K562 (cell line): ENCODE data around the gene DNAL4. TPM values are rescaled to one million over a fixed set of nuclear protein-coding genes. Genes with fewer than 3 reads are reported as not detected.

Experiments used
- BACH1 ChIP-seq: fragments of 200-800 bp; sonication (Bioruptor generic); IDR thresholded peaks from 2 replicates; pipeline ENCODE4 v1.6.1; 2016; ENCODE audit warnings: missing genetic modification characterization, missing compliant biosample characterization
- CCAR2 ChIP-seq: fragments of 200-400 bp; formaldehyde crosslinking; IDR thresholded peaks from 2 replicates; pipeline ENCODE4 v1.6.1; 2017; ENCODE audit warnings: mild to moderate bottlenecking, low read depth, low read length
- DACH1 ChIP-seq: fragments of 450-650 bp; IDR thresholded peaks from 2 replicates; pipeline ENCODE4 v1.6.1; 2018; ENCODE audit not compliant: partially characterized antibody
- ERF ChIP-seq: fragments of 450-650 bp; formaldehyde crosslinking; IDR thresholded peaks from 2 replicates; pipeline ENCODE4 v1.4.0; 2020; ENCODE audit warnings: mild to moderate bottlenecking, mixed read lengths
- GABPB2 ChIP-seq: fragments of 250-450 bp; sonication (Bioruptor Pico); conservative IDR thresholded peaks from 2 replicates; pipeline ENCODE4 v1.5.1; 2021; ENCODE audit warnings: mild to moderate bottlenecking
- KLF6 ChIP-seq: fragments of 250-450 bp; sonication (Bioruptor Pico); IDR thresholded peaks from 2 replicates; pipeline ENCODE4 v1.4.0; 2020; ENCODE audit warnings: mild to moderate bottlenecking, moderate library complexity, borderline replicate concordance
- NCOA1 ChIP-seq: fragments of 450-650 bp; IDR thresholded peaks from 2 replicates; pipeline ENCODE4 v1.6.1; 2016; ENCODE audit warnings: low read depth
- NR1H2 ChIP-seq: sonication (generic); formaldehyde crosslinking; IDR thresholded peaks from 2 replicates; pipeline ENCODE4 v1.4.0; 2020; ENCODE audit warnings: mild to moderate bottlenecking, missing genetic modification reagents
- RCOR1 ChIP-seq, 2 experiments: IDR thresholded peaks; 2 replicates each; pipeline ENCODE4 v1.6.1; 2012; ENCODE audit warnings: low read depth in 2 of 2, low read length in 2 of 2, borderline replicate concordance in 1 of 2, improper control_type of control experiment in 1 of 2
- SIN3A ChIP-seq, 2 experiments: fragments of 150-350 bp in 1 of 2; IDR thresholded peaks; 2 replicates each; pipeline ENCODE4 v1.6.1; 2011 to 2016; ENCODE audit warnings: borderline replicate concordance in 2 of 2, low read depth in 2 of 2, low read length in 2 of 2, mild to moderate bottlenecking in 2 of 2, moderate library complexity in 2 of 2; ENCODE audit not compliant: control insufficient read depth in 1 of 2
- STAT5A ChIP-seq: IDR thresholded peaks from 2 replicates; pipeline ENCODE4 v1.6.1; 2012; ENCODE audit warnings: low read length, inconsistent platforms, borderline replicate concordance
- TOE1 ChIP-seq, 2 experiments: fragments of 450-650 bp in 1 of 2; sonication (generic) in 1 of 2; formaldehyde crosslinking in 1 of 2; IDR thresholded peaks; 2 replicates each; pipeline versions ENCODE4 v1.7.1 to v1.8.0; 2016 to 2022; ENCODE audit warnings: borderline replicate concordance in 2 of 2, mild to moderate bottlenecking in 2 of 2, antibody characterized with exemption in 1 of 2, inconsistent platforms in 1 of 2, low read depth in 1 of 2, missing genetic modification reagents in 1 of 2, moderate library complexity in 1 of 2
- YBX1 ChIP-seq: fragments of 450-650 bp; IDR thresholded peaks from 2 replicates; pipeline ENCODE4 v1.7.1; 2016; ENCODE audit warnings: mild to moderate bottlenecking
- ZNF184 ChIP-seq: sonication (generic); formaldehyde crosslinking; IDR thresholded peaks from 2 replicates; pipeline ENCODE4 v1.5.0; 2020; ENCODE audit warnings: missing genetic modification reagents
- ZNF274 ChIP-seq: IDR thresholded peaks from 2 replicates; pipeline ENCODE4 v1.6.1; 2011; ENCODE audit warnings: low read depth, mild to moderate bottlenecking, low read length, moderate library complexity, borderline replicate concordance
- ZNF354B ChIP-seq: fragments of 250-450 bp; sonication (Bioruptor Pico); IDR thresholded peaks from 2 replicates; pipeline ENCODE4 v1.4.0; 2020
- ZNF589 ChIP-seq: fragments of 200-800 bp; sonication (Bioruptor generic); IDR thresholded peaks from 2 replicates; pipeline ENCODE4 v1.6.1; 2016; ENCODE audit warnings: low read depth, missing genetic modification characterization, missing compliant biosample characterization
- polyA plus RNA-seq, 8 experiments: library from polyadenylated mRNA; depleted of rRNA in 4 of 8; stranded (reverse) in 5 of 8; unstranded in 3 of 8; fragments of >200 nt; fragmentation: Nextera tagmentation in 2 of 8; fragmentation: Illumina TruSeq in 1 of 8; extraction: Ambion mirVana in 2 of 8; extraction: Trizol in 1 of 8; gene quantifications; 2 replicates each; pipeline versions ENCODE4 v1.2.1 to v1.2.3, GENCODE V29; 2011 to 2014; ENCODE audit warnings: inconsistent platforms in 1 of 8, missing spikeins in 1 of 8
- total RNA-seq, 7 experiments: library from RNA; depleted of rRNA in 6 of 7; stranded (reverse); fragments of >200 nt in 6 of 7; fragmentation: Illumina TruSeq in 2 of 7; extraction: Trizol in 2 of 7; gene quantifications; 2 replicates each; pipeline versions ENCODE4 v1.2.1 to v1.2.3, GENCODE V29; 2011 to 2021; ENCODE audit warnings: low replicate concordance in 1 of 7
- TF ChIP-seq, protein P1 (sequence below): IDR thresholded peaks from 3 replicates; pipeline ENCODE4 v1.6.1; 2011; ENCODE audit warnings: borderline replicate concordance, mild to moderate bottlenecking; ENCODE audit not compliant: insufficient read length, insufficient read depth
- TF ChIP-seq, protein P2 (sequence below): fragments of 250-450 bp; sonication (Bioruptor Pico); IDR thresholded peaks from 2 replicates; pipeline ENCODE4 v1.5.0; 2021; ENCODE audit warnings: mild to moderate bottlenecking, borderline replicate concordance
- TF ChIP-seq, protein P3 (sequence below): sonication (generic); formaldehyde crosslinking; IDR thresholded peaks from 2 replicates; pipeline ENCODE4 v1.8.1; 2022; ENCODE audit warnings: missing genetic modification reagents
- TF ChIP-seq, protein P4 (sequence below): sonication (generic); formaldehyde crosslinking; IDR thresholded peaks from 2 replicates; pipeline ENCODE4 v1.8.0; 2022; ENCODE audit warnings: mild to moderate bottlenecking, missing genetic modification reagents, borderline replicate concordance

The DNAL4 gene
- total and polyA plus RNA-seq, 9 of the 15 experiments (the other 6 are each of a cell fraction or from before 2014, with no cell fraction given): 0.20 to 9.4 (median 5.2) TPM

DNA sequence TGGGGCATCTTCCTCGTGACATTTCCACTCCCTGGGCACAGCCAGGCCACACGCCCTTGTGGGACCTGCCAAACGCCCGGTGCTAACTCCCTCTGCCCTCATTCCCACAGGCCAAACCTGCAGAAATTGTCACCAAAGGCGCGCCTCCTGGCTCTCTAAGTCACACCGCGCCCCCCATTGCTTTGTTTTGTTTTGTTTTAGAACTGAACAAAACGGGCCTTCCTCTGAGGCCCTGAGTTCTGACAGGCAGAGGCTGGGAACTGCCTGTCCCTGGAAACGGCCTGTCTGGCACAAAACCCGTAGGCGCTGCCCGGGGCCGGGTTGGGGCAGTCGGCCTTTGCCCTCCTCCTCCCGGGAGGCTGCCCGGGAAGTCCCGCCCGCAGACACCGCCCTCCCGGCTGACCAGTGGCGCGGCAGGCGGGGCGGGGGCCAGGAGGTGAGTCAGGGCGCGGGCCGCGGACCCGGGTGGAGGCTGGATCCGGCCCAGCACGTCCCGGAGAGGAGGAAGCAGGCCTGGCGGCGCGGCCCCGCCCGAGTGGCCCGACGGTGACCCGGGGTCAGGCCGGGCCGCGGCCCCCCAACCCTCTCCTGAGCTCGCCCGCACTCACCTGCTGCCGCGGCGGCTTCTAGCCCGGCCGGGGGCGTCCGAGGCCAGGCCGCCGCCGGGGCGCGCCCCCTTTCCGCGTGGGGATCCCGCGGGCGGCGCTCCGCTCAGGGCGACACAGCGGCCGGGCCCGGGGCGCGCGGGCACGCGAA lies 38.6 kb downstream of the DNAL4 start (continued):
- TF ChIP-seq, protein P1, sequence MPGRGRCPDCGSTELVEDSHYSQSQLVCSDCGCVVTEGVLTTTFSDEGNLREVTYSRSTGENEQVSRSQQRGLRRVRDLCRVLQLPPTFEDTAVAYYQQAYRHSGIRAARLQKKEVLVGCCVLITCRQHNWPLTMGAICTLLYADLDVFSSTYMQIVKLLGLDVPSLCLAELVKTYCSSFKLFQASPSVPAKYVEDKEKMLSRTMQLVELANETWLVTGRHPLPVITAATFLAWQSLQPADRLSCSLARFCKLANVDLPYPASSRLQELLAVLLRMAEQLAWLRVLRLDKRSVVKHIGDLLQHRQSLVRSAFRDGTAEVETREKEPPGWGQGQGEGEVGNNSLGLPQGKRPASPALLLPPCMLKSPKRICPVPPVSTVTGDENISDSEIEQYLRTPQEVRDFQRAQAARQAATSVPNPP: no peak
- TF ChIP-seq ZNF589 (CRISPR knock-in tag): no peak
- TF ChIP-seq, protein P2, sequence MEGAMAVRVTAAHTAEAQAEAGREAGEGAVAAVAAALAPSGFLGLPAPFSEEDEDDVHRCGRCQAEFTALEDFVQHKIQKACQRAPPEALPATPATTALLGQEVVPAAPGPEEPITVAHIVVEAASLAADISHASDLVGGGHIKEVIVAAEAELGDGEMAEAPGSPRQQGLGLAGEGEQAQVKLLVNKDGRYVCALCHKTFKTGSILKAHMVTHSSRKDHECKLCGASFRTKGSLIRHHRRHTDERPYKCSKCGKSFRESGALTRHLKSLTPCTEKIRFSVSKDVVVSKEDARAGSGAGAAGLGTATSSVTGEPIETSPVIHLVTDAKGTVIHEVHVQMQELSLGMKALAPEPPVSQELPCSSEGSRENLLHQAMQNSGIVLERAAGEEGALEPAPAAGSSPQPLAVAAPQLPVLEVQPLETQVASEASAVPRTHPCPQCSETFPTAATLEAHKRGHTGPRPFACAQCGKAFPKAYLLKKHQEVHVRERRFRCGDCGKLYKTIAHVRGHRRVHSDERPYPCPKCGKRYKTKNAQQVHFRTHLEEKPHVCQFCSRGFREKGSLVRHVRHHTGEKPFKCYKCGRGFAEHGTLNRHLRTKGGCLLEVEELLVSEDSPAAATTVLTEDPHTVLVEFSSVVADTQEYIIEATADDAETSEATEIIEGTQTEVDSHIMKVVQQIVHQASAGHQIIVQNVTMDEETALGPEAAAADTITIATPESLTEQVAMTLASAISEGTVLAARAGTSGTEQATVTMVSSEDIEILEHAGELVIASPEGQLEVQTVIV (CRISPR knock-in tag): no peak
- TF ChIP-seq, protein P3, sequence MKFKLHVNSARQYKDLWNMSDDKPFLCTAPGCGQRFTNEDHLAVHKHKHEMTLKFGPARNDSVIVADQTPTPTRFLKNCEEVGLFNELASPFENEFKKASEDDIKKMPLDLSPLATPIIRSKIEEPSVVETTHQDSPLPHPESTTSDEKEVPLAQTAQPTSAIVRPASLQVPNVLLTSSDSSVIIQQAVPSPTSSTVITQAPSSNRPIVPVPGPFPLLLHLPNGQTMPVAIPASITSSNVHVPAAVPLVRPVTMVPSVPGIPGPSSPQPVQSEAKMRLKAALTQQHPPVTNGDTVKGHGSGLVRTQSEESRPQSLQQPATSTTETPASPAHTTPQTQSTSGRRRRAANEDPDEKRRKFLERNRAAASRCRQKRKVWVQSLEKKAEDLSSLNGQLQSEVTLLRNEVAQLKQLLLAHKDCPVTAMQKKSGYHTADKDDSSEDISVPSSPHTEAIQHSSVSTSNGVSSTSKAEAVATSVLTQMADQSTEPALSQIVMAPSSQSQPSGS (CRISPR knock-in tag): no peak
- TF ChIP-seq ZNF274: no peak
- TF ChIP-seq KLF6 (CRISPR knock-in tag): no peak
- no peak for TF ChIP-seq NCOA1
- TF ChIP-seq CCAR2: no peak
- TF ChIP-seq NR1H2 (CRISPR knock-in tag): no peak
- TF ChIP-seq TOE1 (IDR thresholded peaks at IDR 0.05; ENCODE audit: borderline replicate concordance): no peak
- no peak for TF ChIP-seq TOE1 (CRISPR knock-in tag; IDR thresholded peaks at IDR 0.05; ENCODE audit: borderline replicate concordance, low read depth)
- no peak for TF ChIP-seq GABPB2 (CRISPR knock-in tag)
- TF ChIP-seq STAT5A: no peak
- TF ChIP-seq ZNF184 (CRISPR knock-in tag): no peak
- TF ChIP-seq SIN3A (IDR thresholded peaks at IDR 0.05; ENCODE audit: borderline replicate concordance in 2 of 2, control insufficient read depth in 1 of 2, low read depth in 2 of 2, low read length in 2 of 2): no peak; a peak in 1 of 4 replicates
- TF ChIP-seq ZNF354B (CRISPR knock-in tag): no peak
- TF ChIP-seq, protein P4, sequence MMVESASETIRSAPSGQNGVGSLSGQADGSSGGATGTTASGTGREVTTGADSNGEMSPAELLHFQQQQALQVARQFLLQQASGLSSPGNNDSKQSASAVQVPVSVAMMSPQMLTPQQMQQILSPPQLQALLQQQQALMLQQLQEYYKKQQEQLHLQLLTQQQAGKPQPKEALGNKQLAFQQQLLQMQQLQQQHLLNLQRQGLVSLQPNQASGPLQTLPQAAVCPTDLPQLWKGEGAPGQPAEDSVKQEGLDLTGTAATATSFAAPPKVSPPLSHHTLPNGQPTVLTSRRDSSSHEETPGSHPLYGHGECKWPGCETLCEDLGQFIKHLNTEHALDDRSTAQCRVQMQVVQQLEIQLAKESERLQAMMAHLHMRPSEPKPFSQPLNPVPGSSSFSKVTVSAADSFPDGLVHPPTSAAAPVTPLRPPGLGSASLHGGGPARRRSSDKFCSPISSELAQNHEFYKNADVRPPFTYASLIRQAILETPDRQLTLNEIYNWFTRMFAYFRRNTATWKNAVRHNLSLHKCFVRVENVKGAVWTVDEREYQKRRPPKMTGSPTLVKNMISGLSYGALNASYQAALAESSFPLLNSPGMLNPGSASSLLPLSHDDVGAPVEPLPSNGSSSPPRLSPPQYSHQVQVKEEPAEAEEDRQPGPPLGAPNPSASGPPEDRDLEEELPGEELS (CRISPR knock-in tag): no peak
- no peak for TF ChIP-seq YBX1
- no peak for TF ChIP-seq BACH1
- TF ChIP-seq DACH1: no peak
- TF ChIP-seq ERF (CRISPR knock-in tag): no peak
- TF ChIP-seq RCOR1 (IDR thresholded peaks at IDR 0.05; ENCODE audit: borderline replicate concordance in 1 of 2, low read depth in 2 of 2, low read length in 2 of 2): no peak
